HCT116 (cell line): ENCODE measurements around the gene NDUFB10. TPM values are rescaled to one million over a fixed set of nuclear protein-coding genes. Genes with fewer than 3 reads are reported as not detected.

Source experiments
- ATAC-seq: fragments of 200-7000 bp; cut with Tn5 transposase; 2 replicates; pipeline ENCODE4 v1.9.1; 2020; ENCODE audit warnings: mild to moderate bottlenecking, moderate library complexity
- BruUV-seq: library from RNA; stranded (reverse); fragments of 400-500 nt; replicated peaks from 2 replicates; lab custom pipeline; 2021; lab: Mats Ljungman, UMichigan
- CTCF ChIA-PET: fragments of 300-600 bp; sonication (Branson Sonifier 250); formaldehyde crosslinking; loops from one replicate; lab custom pipeline; 2021; ENCODE audit warnings: antibody characterized with exemption; lab: Charles Lee
- POLR2A ChIA-PET: fragments of 300-600, 350-600 bp; sonication (Branson Sonifier 250); formaldehyde crosslinking; loops from one replicate; lab custom pipeline; 2021; ENCODE audit warnings: antibody characterized with exemption; lab: Charles Lee
- RAD21 ChIA-PET, 2 experiments: fragments of 300-600 bp; sonication (Branson Sonifier 250); formaldehyde crosslinking; loops; one replicate each; lab custom pipeline; 2023; ENCODE audit warnings: low total read pairs in 2 of 2; ENCODE audit not compliant: uncharacterized antibody in 2 of 2, unreplicated experiment in 2 of 2, low non-redundant PET in 1 of 2; lab: Charles Lee
- DNase-seq: peaks from one replicate; pipeline ENCODE4 v3.0.0-alpha.2; 2010; ENCODE audit warnings: low read depth, low spot score
- H2AFZ ChIP-seq: fragments of 200-600 bp; shearing (Covaris generic), sonication (generic); 2 replicates; pipeline ENCODE4 v1.6.1; 2017; ENCODE audit warnings: low read depth, mixed run types, mixed read lengths, antibody characterized with exemption, low read length; ENCODE audit not compliant: poor library complexity, severe bottlenecking
- H3K27ac ChIP-seq: 2 replicates; pipeline ENCODE4 v1.5.1; 2012; ENCODE audit warnings: low read depth, low read length
- H3K27me3 ChIP-seq: fragments of 200-600 bp; sonication (generic); 2 replicates; pipeline ENCODE4 v1.6.1; 2016; ENCODE audit warnings: mixed run types, low read length, mixed read lengths; ENCODE audit not compliant: insufficient read depth
- H3K36me3 ChIP-seq, 2 experiments: fragments of 200-500 bp in 1 of 2; fragments of 200-600 bp in 1 of 2; sonication (Bioruptor generic) in 1 of 2; sonication (generic) in 1 of 2; 2 replicates each; pipeline versions ENCODE4 v1.5.1 to v1.6.1; 2014 to 2016; ENCODE audit warnings: low read length in 2 of 2, inconsistent platforms in 1 of 2, mixed read lengths in 1 of 2, mixed run types in 1 of 2; ENCODE audit not compliant: insufficient read depth in 2 of 2, control insufficient read depth in 1 of 2
- H3K4me1 ChIP-seq, 2 experiments: fragments of 200-600 bp in 1 of 2; sonication (generic) in 1 of 2; 2 replicates each; pipeline versions ENCODE4 v1.5.1 to v1.6.1; 2012 to 2017; ENCODE audit warnings: low read length in 2 of 2, inconsistent platforms in 1 of 2, mild to moderate bottlenecking in 1 of 2, mixed read lengths in 1 of 2, mixed run types in 1 of 2, moderate library complexity in 1 of 2; ENCODE audit not compliant: insufficient read depth in 2 of 2, control insufficient read depth in 1 of 2
- H3K4me2 ChIP-seq: fragments of 200-600 bp; sonication (generic); 2 replicates; pipeline ENCODE4 v1.6.1; 2017; ENCODE audit warnings: mixed run types, low read length, mixed read lengths
- H3K4me3 ChIP-seq, 2 experiments: fragments of 200-600 bp in 1 of 2; sonication (generic) in 1 of 2; replicated peaks in 1 of 2; 2 replicates each; pipeline ENCODE4 v1.5.1; 2011 to 2016; ENCODE audit warnings: low read length in 2 of 2, control low read depth in 1 of 2, low read depth in 1 of 2, mild to moderate bottlenecking in 1 of 2, mixed read lengths in 1 of 2, mixed run types in 1 of 2
- H3K79me2 ChIP-seq: fragments of 200-600 bp; sonication (generic); 2 replicates; pipeline ENCODE4 v1.6.1; 2017; ENCODE audit warnings: mild to moderate bottlenecking, mixed run types, low read length, moderate library complexity, mixed read lengths; ENCODE audit not compliant: insufficient read depth
- H3K9ac ChIP-seq: fragments of 200-600 bp; sonication (generic); 2 replicates; pipeline ENCODE4 v1.6.1; 2016; ENCODE audit warnings: low read length, mixed read lengths
- H3K9me2 ChIP-seq: fragments of 200-600 bp; sonication (generic), shearing (Covaris generic); 2 replicates; pipeline ENCODE4 v1.6.1; 2017; ENCODE audit warnings: mixed run types, mild to moderate bottlenecking, moderate library complexity; ENCODE audit not compliant: insufficient read depth
- H3K9me3 ChIP-seq, 2 experiments: fragments of 200-500 bp in 1 of 2; fragments of 200-600 bp in 1 of 2; sonication (Bioruptor generic) in 1 of 2; sonication (generic) in 1 of 2; 2 replicates each; pipeline ENCODE4 v1.6.1; 2014 to 2017; ENCODE audit warnings: low read length in 2 of 2, mixed read lengths in 2 of 2, inconsistent platforms in 1 of 2, low read depth in 1 of 2, mild to moderate bottlenecking in 1 of 2, mixed run types in 1 of 2, moderate library complexity in 1 of 2; ENCODE audit not compliant: control insufficient read depth in 1 of 2, insufficient read depth in 1 of 2
- H4K20me1 ChIP-seq: fragments of 200-600 bp; sonication (generic), shearing (Covaris generic); 2 replicates; pipeline ENCODE4 v1.6.1; 2017; ENCODE audit warnings: mixed run types, mild to moderate bottlenecking, moderate library complexity; ENCODE audit not compliant: insufficient read depth
- CEBPB ChIP-seq: IDR thresholded peaks from 2 replicates; pipeline ENCODE4 v1.6.1; 2012; ENCODE audit warnings: low read depth
- EGR1 ChIP-seq: IDR thresholded peaks from 2 replicates; pipeline ENCODE4 v1.6.1; 2012; ENCODE audit warnings: low read depth
- ELF1 ChIP-seq: IDR thresholded peaks from 2 replicates; pipeline ENCODE4 v1.6.1; 2012; ENCODE audit warnings: low read depth, borderline replicate concordance
- EZH2phosphoT487 ChIP-seq: fragments of 200-600 bp; IDR thresholded peaks from 2 replicates; pipeline ENCODE4 v1.6.1; 2018; ENCODE audit warnings: antibody characterized with exemption, borderline replicate concordance
- RAD21 ChIP-seq: IDR thresholded peaks from 2 replicates; pipeline ENCODE4 v1.6.1; 2012; ENCODE audit warnings: low read depth, mild to moderate bottlenecking
- SIN3A ChIP-seq: IDR thresholded peaks from 2 replicates; pipeline ENCODE4 v1.6.1; 2012; ENCODE audit warnings: low read depth
- SP1 ChIP-seq: IDR thresholded peaks from 2 replicates; pipeline ENCODE4 v1.6.1; 2012; ENCODE audit warnings: low read depth
- SRF ChIP-seq: IDR thresholded peaks from 2 replicates; pipeline ENCODE4 v1.6.1; 2012; ENCODE audit warnings: low read depth
- TCF7L2 ChIP-seq: IDR thresholded peaks from 2 replicates; pipeline ENCODE4 v1.7.0; 2011; ENCODE audit warnings: borderline replicate concordance, inconsistent platforms; ENCODE audit not compliant: insufficient read depth, insufficient read length; ENCODE audit errors: extremely low read depth
- YY1 ChIP-seq: IDR thresholded peaks from 2 replicates; pipeline ENCODE4 v1.6.1; 2011; ENCODE audit warnings: low read length, low read depth, moderate library complexity, mild to moderate bottlenecking; ENCODE audit not compliant: insufficient replicate concordance; ENCODE audit errors: extremely low read depth
- ZBTB33 ChIP-seq: IDR thresholded peaks from 2 replicates; pipeline ENCODE4 v1.6.1; 2011; ENCODE audit warnings: mild to moderate bottlenecking, low read length, moderate library complexity; ENCODE audit not compliant: insufficient replicate concordance; ENCODE audit errors: extremely low read depth
- ZFX ChIP-seq: fragments of 450-650 bp; IDR thresholded peaks from 2 replicates; pipeline ENCODE4 v1.6.1; 2017
- intact Hi-C: fragments of 100-400 bp; cut with micrococcal nuclease; formaldehyde crosslinking; loops from 2 replicates; pipeline ENCODE4 v1.10.0; 2022
- total RNA-seq: library from RNA; stranded (reverse); gene quantifications from one replicate; pipeline ENCODE4 v1.2.1, GENCODE V29; 2021; ENCODE audit not compliant: unreplicated experiment
- TF ChIP-seq, protein P1 (sequence below): IDR thresholded peaks from 2 replicates; pipeline ENCODE4 v1.6.1; 2012; ENCODE audit warnings: low read depth

The NDUFB10 gene
- total RNA-seq, 1 experiment from 2014 or later = 273 TPM

DNA sequence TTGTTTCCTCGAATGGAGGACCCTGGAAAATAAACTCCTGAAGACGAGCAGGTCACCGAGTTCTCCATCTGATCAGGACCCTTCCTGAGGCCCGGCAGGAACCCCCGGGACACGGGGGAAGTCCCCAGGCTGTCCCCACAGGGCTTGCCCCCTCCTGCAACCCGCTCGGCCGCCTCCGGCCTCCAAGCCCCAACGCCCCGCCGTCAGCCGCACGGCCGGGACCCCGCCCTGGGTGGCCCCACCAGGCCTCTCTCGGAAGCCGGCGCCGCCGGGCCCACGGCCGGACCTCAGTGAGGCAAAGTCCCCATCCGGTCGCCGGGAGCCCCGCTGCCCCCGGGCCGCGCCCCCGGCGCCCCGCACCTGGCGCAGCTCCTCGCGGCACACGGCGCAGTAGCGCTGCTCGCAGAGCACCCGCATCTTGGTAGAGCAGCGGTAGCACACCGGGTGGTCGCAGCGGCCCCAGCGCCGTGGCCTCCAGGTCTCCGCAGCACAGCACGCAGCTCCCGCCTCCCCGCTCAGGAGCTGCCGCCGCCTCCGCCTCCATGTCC is 49.9 kb downstream of the NDUFB10 start:
- intact Hi-C loops = no loop called here
- H3K27ac ChIP-seq = peak overlapping the region; percentile 92
- TF ChIP-seq ZFX = peak; percentile 87; the same call in 1 of the 2 replicates
- no peak for TF ChIP-seq RAD21

GRCh38 chr16:2009791-2010510 is 50.6 kb downstream of the NDUFB10 start, which contains the start of gene ZNF598:
TSS of gene ZNF598 (minus strand) at chr16:2009821.
- H3K27me3 ChIP-seq = no peaks in the 10 kb centered on the region
- ATAC-seq (peak; percentile 90), DNase-seq (peak; percentile 60)
- H3K4me1 ChIP-seq = peaks cover 23 to 50% of the 10 kb centered on the region in 2 experiments
- H3K79me2 ChIP-seq = peaks cover 55% of the 10 kb centered on the region
- H2AFZ ChIP-seq = no peak within 1 kb of the TSS
- peak within 1 kb of the TSS; percentile 97 for H3K9ac ChIP-seq
- 0 out of 4 replicates have a peak, but pooled peaks cover 0 to 7% of the 10 kb centered on the region in 2 experiments for H3K36me3 ChIP-seq
- peak within 1 kb of the TSS; percentile 92 for H3K27ac ChIP-seq
- H3K9me2 ChIP-seq = no peaks in the 10 kb centered on the region
- H4K20me1 ChIP-seq = peaks cover 9% of the 10 kb centered on the region; the same call in 1 of the 2 replicates
- H3K9me3 ChIP-seq = no peaks in the 10 kb centered on the region
- intact Hi-C loops = no loop called here
- CTCF ChIA-PET = no interaction called here
- TSS peak; percentile 97 for BruUV-seq
- POLR2A ChIA-PET = no interaction called here
- RAD21 ChIA-PET = no interaction called here
- H3K4me3 ChIP-seq = peak within 1 kb of the TSS; percentile 79 to 87
- H3K4me2 ChIP-seq = peak within 1 kb of the TSS; percentile 99
- TF ChIP-seq, protein P1, sequence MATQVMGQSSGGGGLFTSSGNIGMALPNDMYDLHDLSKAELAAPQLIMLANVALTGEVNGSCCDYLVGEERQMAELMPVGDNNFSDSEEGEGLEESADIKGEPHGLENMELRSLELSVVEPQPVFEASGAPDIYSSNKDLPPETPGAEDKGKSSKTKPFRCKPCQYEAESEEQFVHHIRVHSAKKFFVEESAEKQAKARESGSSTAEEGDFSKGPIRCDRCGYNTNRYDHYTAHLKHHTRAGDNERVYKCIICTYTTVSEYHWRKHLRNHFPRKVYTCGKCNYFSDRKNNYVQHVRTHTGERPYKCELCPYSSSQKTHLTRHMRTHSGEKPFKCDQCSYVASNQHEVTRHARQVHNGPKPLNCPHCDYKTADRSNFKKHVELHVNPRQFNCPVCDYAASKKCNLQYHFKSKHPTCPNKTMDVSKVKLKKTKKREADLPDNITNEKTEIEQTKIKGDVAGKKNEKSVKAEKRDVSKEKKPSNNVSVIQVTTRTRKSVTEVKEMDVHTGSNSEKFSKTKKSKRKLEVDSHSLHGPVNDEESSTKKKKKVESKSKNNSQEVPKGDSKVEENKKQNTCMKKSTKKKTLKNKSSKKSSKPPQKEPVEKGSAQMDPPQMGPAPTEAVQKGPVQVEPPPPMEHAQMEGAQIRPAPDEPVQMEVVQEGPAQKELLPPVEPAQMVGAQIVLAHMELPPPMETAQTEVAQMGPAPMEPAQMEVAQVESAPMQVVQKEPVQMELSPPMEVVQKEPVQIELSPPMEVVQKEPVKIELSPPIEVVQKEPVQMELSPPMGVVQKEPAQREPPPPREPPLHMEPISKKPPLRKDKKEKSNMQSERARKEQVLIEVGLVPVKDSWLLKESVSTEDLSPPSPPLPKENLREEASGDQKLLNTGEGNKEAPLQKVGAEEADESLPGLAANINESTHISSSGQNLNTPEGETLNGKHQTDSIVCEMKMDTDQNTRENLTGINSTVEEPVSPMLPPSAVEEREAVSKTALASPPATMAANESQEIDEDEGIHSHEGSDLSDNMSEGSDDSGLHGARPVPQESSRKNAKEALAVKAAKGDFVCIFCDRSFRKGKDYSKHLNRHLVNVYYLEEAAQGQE = no peak
- peak; percentile 27 for TF ChIP-seq TCF7L2
- no peak for TF ChIP-seq ZBTB33
- 0 out of 2 replicates have a peak, but pooled peaks have one; percentile 39 for TF ChIP-seq SP1
- no peak; the same call in 1 of the 2 replicates for TF ChIP-seq ELF1
- TF ChIP-seq YY1 = peak; percentile 59
- TF ChIP-seq EZH2phosphoT487 = no peak
- no peak for TF ChIP-seq SRF
- TF ChIP-seq ZFX = peak; percentile 62
- TF ChIP-seq CEBPB = no peak
- peak; percentile 53 for TF ChIP-seq SIN3A
- no peak for TF ChIP-seq EGR1

More for the DNA sequence above, 49.9 kb downstream of the NDUFB10 start:
- RAD21 ChIA-PET = no interaction called here
- H3K27me3 ChIP-seq = no peaks in the 10 kb centered on the region
- ATAC-seq = peak; percentile 39
- no TSS peak for BruUV-seq
- H3K79me2 ChIP-seq = peaks cover 62% of the 10 kb centered on the region
- peak overlapping the region; percentile 97 for H3K9ac ChIP-seq
- H3K4me2 ChIP-seq = peak overlapping the region; percentile 92
- no peak overlapping the region for H2AFZ ChIP-seq
- no peaks in the 10 kb centered on the region for H3K9me3 ChIP-seq
- H3K4me3 ChIP-seq = peak overlapping the region; percentile 79 to 87
- H3K9me2 ChIP-seq = no peaks in the 10 kb centered on the region
- POLR2A ChIA-PET = no interaction called here
- no peak for DNase-seq
- peaks cover 9% of the 10 kb centered on the region; the same call in 1 of the 2 replicates for H4K20me1 ChIP-seq
- 0 out of 4 replicates have a peak, but pooled peaks cover 0 to 7% of the 10 kb centered on the region in 2 experiments for H3K36me3 ChIP-seq
- H3K4me1 ChIP-seq = peaks cover 25 to 54% of the 10 kb centered on the region in 2 experiments
- CTCF ChIA-PET = no interaction called here
